HG03045 (cell line): ENCODE data around the gene HTRA1.

Experiments used
- ATAC-seq: cut with Tn5 transposase; IDR thresholded peaks from one replicate; pipeline ENCODE4 v1.9.1; 2021; ENCODE audit warnings: mild to moderate bottlenecking, moderate library complexity; ENCODE audit not compliant: unreplicated experiment

Gene HTRA1

GRCh38 chr10:122514045-122514840 is 52.9 kb downstream of the HTRA1 start:
- ATAC-seq, result no peak

DNA sequence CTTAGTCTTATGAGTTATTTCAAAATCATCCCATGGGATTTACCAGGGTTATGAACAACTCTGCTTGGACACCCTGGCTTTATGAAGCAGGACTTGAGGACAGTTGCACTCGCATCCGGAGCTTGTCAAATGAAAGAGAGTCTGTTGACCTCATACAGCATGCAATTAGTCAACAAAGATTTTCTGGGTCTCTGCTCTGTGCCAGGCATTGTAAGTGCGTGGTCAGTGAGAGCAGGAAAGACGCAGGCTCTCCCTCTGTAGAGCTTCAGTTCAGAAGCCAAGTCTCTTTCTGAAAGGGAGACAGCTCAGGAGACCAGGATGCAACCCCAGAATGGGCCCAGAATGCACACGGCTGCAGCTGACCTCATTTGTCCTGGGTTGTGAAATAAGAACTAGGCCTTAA is 53.7 kb downstream of the HTRA1 start:
- ATAC-seq, result no peak

DNA sequence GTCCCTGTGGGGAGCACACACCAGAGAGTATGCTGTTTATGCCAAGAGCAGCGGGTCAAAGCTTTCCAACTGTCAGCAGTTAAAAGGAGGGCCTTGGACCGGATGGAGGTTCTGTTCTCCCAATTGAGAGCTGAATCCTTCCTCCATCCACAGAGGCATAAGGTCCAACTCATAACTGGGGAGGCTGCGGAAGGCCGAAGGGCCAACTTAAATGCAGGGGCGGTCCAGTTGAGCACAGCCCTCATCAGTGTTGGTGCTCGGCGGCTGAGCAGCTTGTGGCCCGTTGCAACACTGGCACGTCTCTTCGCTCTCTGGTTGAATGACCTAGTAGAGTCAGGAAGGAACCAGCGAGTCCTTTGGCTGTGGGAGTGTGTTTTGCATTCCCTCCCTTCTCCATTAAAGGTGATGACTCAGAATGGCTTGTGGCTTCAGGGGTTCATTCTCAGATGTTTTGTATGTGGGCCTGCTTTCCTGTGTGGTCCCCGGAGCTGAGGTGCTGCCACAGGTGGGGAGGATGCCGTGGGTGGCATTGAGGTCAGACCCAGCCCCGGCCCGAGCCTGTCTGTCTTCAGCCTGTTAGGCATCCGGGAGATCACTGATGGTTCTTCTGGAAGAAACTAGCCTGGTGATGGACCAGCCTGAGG is 54.4 kb downstream of the HTRA1 start:
- ATAC-seq, result peak; percentile 49

GRCh38 chr10:122516734-122517133 is 55.4 kb downstream of the HTRA1 start:
- no peak for ATAC-seq

DNA sequence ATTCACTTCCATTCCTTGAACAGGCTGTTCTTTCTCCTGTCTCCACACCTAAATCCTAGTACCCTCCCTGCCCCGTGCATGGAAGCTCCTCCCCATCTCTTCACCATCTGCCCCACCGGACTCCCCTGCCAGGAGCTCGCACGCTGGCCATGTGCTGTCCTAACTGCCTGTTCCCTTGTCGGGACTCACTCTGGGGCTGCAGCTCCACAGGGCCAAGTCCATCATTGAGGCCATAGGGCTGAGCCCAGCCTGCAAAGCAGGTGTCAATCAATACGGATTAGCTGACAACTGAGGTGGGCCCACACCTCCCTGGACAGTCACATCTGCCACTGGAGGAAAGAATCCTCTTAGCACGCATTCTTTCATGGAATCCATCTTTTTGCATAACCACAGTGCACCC is 57.8 kb downstream of the HTRA1 start:
- ATAC-seq, result no peak

DNA sequence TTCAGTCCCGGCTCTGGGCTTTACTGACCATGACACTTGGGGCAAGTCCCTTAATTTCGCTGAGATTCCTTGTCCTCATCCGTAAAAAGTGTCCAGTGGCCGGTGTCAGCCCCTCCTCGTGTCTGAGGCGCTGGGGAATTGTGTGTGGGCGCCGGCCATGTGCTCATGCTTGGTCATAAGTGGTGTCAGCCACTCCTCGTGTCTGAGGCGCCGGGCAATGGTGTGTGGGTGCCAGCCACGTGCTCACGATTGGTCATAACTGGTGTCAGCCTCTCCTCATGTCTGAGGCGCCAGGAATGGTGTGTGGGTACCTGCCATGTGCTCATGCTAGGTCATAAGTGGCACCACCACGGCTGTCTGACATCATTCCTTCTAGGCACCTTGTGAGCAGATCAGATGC is 58.5 kb downstream of the HTRA1 start:
- ATAC-seq, result no peak

- no peak for ATAC-seq
Measured at GRCh38 chr10:122521011-122521410, 59.7 kb downstream of the HTRA1 start.

DNA sequence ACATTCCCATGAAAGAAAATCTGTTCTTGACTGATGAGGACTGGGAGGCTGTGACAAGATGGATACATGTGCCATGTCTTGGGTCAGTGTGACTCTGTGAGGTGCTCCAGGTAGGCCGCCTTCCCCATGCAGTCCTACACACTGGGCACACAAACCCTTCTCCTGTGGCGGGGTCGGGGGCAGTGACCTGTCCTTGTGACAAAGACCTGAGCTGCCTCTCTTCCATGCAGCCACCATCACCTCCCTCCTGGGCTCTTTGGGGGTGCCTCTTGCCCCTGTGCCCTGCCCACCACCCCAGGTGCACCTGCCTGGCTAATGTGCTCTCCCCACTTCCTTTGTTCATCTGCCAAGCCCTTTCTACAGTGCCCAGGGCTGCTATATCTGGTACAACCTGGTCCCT is 63.5 kb downstream of the HTRA1 start:
- no peak for ATAC-seq

DNA sequence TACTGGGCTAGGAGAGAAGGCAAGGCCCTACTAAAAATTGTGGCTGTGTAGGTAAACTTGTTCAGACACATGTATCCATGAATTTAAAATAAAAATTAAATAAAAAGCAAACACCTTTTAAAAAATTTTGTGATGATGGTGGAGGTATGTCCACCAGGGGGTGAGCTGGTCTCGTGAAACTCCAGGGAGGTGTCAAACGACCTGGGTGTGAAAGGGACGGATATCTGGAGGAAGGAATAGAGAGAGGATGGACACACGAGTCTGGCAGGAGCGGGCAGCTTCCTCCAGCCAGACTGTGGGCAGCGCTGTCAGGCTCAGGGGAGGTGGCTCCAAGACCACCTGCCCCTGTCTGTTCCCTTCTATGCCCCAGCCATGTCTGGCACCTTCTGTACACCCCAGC is 64.4 kb downstream of the HTRA1 start:
- ATAC-seq, result no peak

GRCh38 chr10:122526892-122527291 is 65.5 kb downstream of the HTRA1 start:
- no peak for ATAC-seq

DNA sequence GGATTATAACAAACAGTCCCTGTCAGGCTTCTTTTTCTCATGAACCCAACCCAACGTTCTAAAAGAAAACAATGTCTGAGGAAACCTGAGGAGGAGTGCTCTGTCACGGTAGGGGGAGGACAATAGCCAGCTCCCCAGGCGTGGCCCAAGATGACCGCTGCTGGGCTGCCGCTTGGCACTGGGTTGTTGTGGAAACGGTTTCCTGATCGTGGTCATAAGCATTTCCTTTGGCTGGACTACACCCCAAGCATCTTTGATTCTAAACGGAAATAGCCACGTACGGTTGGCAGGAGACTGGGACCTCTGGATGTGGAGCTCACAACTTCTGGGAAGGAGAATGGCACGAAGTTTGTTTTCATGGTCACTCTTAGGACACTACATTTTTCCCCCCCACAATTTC is 68.8 kb downstream of the HTRA1 start:
- no peak for ATAC-seq

DNA sequence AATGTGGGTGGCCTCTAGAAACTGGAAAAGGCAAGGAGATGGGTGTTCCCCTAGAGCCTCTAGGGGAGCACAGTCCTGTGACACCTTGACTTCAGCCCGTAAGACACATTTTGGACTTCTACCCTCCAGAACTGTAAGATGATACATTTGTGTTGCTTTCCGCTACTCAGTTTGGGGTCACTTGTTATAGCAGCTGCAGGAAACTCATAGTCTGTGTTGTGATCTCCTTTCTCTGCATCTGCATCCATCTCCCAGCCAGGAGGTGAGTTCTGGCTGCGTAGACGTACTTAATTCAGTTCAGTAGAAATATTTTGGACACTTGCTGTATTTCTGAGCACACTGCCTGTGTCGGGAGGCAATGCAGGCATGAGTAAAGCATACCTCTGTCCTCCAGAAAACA is 69.9 kb downstream of the HTRA1 start:
- ATAC-seq, result no peak

GRCh38 chr10:122531939-122532338 is 70.6 kb downstream of the HTRA1 start:
- ATAC-seq, result no peak

GRCh38 chr10:122532601-122533296 is 71.4 kb downstream of the HTRA1 start:
- ATAC-seq, result no peak

DNA sequence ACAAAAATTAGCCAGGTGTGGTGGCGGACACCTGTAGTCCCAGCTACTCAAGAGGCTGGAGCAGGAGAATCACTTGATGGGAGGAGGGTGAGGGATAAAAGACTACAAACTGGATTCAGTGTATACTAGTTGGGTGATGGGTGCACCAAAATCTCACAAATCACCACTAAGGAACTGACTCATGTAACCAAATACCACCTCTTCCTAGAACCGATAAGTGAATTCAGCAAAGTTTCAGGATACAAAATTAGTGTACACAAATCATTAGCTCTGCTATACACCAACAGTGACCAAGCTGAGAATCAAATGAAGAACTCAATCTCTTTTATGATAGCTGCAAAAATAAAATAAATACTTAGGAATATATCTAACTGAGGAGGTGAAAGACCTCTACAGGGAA is 76.2 kb downstream of the HTRA1 start:
- no peak for ATAC-seq

DNA sequence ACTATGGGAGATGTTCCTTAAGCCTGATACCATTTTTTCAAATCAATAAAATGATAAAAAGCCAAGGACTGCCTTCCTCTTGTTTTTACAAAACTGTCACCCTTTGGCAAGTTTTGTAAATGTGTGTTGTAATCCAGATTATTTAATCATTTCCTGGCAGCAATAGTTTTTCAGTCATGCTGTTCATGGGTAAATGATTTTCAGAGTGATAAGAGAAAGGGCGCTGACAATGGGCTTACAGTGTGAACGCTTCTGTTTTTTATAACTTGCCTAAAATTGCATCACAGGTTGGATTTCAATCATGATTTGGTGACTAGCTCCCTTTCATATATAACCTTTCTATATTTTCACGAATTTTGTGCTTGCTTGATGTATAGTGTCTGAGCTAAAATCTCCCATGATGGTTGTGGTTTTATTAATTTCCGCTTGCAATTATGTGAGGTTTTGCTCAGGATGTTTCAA is 80.2 kb downstream of the HTRA1 start:
- no peak for ATAC-seq

DNA sequence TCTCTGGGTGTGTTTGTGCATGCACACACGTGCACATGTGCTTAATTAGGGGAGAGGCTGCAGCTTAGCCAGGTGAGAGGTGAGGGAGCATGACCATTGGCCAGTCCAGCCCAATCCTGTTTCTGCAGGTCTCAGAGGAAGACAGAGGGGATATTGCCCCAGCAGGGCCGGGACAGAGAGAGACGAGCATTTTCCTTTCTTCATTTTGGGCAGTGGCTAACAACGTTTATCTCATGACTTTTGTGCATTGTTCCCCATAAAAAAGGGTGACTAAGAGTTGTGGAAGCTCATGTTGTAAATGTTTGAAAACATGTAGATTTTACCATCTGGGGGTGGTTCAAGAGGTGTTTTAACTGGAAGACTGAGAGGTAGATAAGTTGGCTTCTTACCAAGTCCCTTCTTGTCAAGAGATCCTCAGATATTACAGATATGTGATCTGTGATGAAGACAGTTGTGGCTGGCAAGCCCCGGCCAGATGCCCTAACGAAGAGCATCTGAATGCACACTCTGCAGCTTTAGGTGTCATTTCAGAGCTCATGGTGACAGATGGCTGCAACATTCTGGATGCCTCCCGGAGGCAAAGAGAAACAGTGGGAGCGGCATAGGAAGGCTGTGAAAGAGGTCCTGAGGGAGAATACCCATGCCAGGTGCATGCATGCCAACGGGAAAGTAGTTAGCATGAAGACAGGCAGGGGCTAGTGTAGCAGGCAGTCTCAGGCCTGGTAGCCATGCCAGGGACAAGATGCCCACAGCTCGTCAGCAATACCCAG is 82.5 kb downstream of the HTRA1 start:
- ATAC-seq, result no peak

- no peak for ATAC-seq
Measured at GRCh38 chr10:122544493-122544892, 83.1 kb downstream of the HTRA1 start.

DNA sequence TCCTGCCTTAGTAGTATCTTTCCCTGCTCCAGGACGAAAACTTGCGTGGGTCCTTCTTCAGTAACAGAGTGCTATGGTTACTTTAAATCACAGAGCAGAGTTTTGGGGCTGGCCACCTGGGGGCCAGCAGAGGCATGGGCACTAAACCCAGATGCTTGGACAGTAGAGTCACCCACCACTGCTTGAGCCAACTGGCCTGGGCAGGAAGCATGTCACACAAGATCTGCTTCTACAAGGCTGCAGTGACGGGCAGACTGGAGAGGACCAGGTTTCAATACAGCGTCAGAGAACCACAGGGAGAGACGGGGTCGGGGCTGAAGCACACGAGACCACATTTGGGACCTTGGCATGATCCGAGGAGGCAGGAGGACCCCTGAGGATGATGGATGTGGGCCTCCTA is 84.9 kb downstream of the HTRA1 start:
- ATAC-seq, result no peak

DNA sequence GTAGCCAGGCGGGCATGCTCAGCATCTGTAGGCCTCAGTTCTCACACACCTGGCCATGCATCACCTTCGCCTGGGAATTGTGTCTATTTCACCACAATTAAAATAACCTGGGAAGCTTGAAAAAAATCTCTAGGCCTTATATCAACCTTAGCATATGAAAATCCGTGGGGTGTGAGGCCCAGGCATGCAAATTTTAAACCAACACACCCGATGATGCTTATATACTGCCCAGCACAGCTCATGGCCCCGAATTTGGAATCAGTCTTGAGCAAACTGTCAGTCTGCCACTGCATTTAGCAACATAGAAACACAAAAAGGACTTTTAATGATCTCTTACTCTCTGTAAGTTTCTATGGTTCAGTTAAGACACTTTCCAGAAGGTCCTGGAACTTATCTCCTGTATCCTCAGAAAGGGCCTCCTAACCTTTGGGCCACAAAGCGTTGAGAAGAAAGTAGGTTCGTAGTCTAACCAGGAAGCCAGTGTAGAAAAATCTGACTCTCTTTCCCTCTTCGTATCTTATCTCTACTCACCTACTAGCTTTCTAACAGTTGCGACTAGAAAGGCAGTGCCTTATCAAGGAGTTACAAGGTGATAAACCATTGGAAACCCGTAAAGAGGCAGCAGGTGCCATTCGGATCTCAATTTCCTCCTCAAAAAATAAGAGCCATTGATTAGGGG is 87.2 kb downstream of the HTRA1 start:
- no peak for ATAC-seq

GRCh38 chr10:122549636-122550035 is 88.3 kb downstream of the HTRA1 start:
- no peak for ATAC-seq
